HEK293 (cell line): ENCODE measurements around the gene ZNF506.
"Not testable (repeated sequence)": the region's sequence is repeated elsewhere in the genome, so short reads cannot be mapped to it uniquely, and the experiment has no call there.

Experiments used
- CTCF ChIA-PET: fragments of 350-600 bp; formaldehyde crosslinking; extraction: SDS; loops from one replicate; lab custom pipeline; 2021; ENCODE audit warnings: antibody characterized with exemption; lab: Yijun Ruan, JAX
- POLR2A ChIA-PET: fragments of 300-600 bp; formaldehyde crosslinking; extraction: SDS; loops from one replicate; lab custom pipeline; 2020; ENCODE audit warnings: antibody characterized with exemption, inconsistent platforms; lab: Yijun Ruan, JAX
- H3K27ac ChIP-seq: fragments of 200-500 bp; sonication (Bioruptor generic); 2 replicates; pipeline ENCODE4 v1.5.1; 2014; ENCODE audit warnings: low read depth, low read length, control low read depth, inconsistent platforms; ENCODE audit errors: extremely low read depth
- H3K36me3 ChIP-seq, 2 experiments: fragments of 200-500 bp in 1 of 2; sonication (Bioruptor generic) in 1 of 2; 1 replicate in 1 of 2; 2 replicates in 1 of 2; pipeline ENCODE4 v1.5.1; 2014 to 2017; ENCODE audit warnings: inconsistent platforms in 2 of 2, low read length in 2 of 2; ENCODE audit not compliant: control insufficient read depth in 2 of 2, insufficient read depth in 1 of 2
- H3K4me1 ChIP-seq: fragments of 200-500 bp; sonication (Bioruptor generic); 2 replicates; pipeline ENCODE4 v1.5.1; 2014; ENCODE audit warnings: mild to moderate bottlenecking, low read length, inconsistent platforms; ENCODE audit not compliant: control insufficient read depth, insufficient read depth
- H3K4me3 ChIP-seq: 2 replicates; pipeline ENCODE4 v1.5.1; 2011; ENCODE audit warnings: low read depth, mild to moderate bottlenecking, control low read depth, low read length, moderate library complexity
- H3K9me3 ChIP-seq: fragments of 200-500 bp; sonication (Bioruptor generic); 2 replicates; pipeline ENCODE4 v1.5.1; 2014; ENCODE audit warnings: low read depth, low read length, inconsistent platforms; ENCODE audit not compliant: control insufficient read depth, insufficient read depth
- BCL11A ChIP-seq: fragments of 450-650 bp; formaldehyde crosslinking; IDR thresholded peaks from 2 replicates; pipeline ENCODE4 v1.5.1; 2016; ENCODE audit warnings: low read depth, missing biosample characterization, missing genetic modification characterization
- ELK4 ChIP-seq: IDR thresholded peaks from 2 replicates; pipeline ENCODE4 v1.6.1; 2011; ENCODE audit warnings: mild to moderate bottlenecking, low read depth, low read length, borderline replicate concordance
- MEIS1 ChIP-seq: sonication (generic); formaldehyde crosslinking; IDR thresholded peaks from 2 replicates; pipeline ENCODE4 v1.8.1; 2022; ENCODE audit warnings: missing genetic modification reagents, mild to moderate bottlenecking, borderline replicate concordance
- OSR2 ChIP-seq: fragments of 450-650 bp; formaldehyde crosslinking; IDR thresholded peaks from 2 replicates; pipeline ENCODE4 v1.5.1; 2016; ENCODE audit warnings: missing biosample characterization, missing genetic modification characterization
- PATZ1 ChIP-seq: fragments of 450-650 bp; formaldehyde crosslinking; IDR thresholded peaks from 2 replicates; pipeline ENCODE4 v1.5.1; 2016; ENCODE audit warnings: missing biosample characterization, missing genetic modification characterization
- YY1 ChIP-seq: fragments of 450-650 bp; formaldehyde crosslinking; IDR thresholded peaks from 2 replicates; pipeline ENCODE4 v1.5.1; 2018; ENCODE audit warnings: missing biosample characterization, missing genetic modification characterization
- ZNF202 ChIP-seq: fragments of 450-650 bp; formaldehyde crosslinking; IDR thresholded peaks from 2 replicates; pipeline ENCODE4 v1.5.1; 2016; ENCODE audit warnings: missing biosample characterization, missing genetic modification characterization, borderline replicate concordance
- ZNF223 ChIP-seq: fragments of 450-650 bp; formaldehyde crosslinking; IDR thresholded peaks from 2 replicates; pipeline ENCODE4 v1.5.1; 2016; ENCODE audit warnings: missing biosample characterization, missing genetic modification characterization
- ZNF24 ChIP-seq: fragments of 450-650 bp; formaldehyde crosslinking; IDR thresholded peaks from 2 replicates; pipeline ENCODE4 v1.5.1; 2016; ENCODE audit warnings: missing biosample characterization, missing genetic modification characterization
- ZNF521 ChIP-seq: fragments of 450-650 bp; formaldehyde crosslinking; IDR thresholded peaks from 2 replicates; pipeline ENCODE4 v1.5.1; 2017; ENCODE audit warnings: missing biosample characterization, mild to moderate bottlenecking, missing genetic modification characterization
- ZNF654 ChIP-seq: fragments of 450-650 bp; formaldehyde crosslinking; IDR thresholded peaks from 2 replicates; pipeline ENCODE4 v1.5.1; 2016; ENCODE audit warnings: low read depth, missing biosample characterization, missing genetic modification characterization
- ZNF785 ChIP-seq: fragments of 450-650 bp; formaldehyde crosslinking; IDR thresholded peaks from 2 replicates; pipeline ENCODE4 v1.5.1; 2016; ENCODE audit warnings: missing biosample characterization, missing genetic modification characterization
- TF ChIP-seq, protein P1 (sequence below): fragments of 450-650 bp; formaldehyde crosslinking; IDR thresholded peaks from 2 replicates; pipeline ENCODE4 v1.5.1; 2017; ENCODE audit warnings: missing biosample characterization, missing genetic modification characterization
- TF ChIP-seq, protein P2 (sequence below): fragments of 450-650 bp; formaldehyde crosslinking; IDR thresholded peaks from 2 replicates; pipeline ENCODE4 v1.5.1; 2016; ENCODE audit warnings: missing biosample characterization, missing genetic modification characterization

ZNF506 gene

DNA sequence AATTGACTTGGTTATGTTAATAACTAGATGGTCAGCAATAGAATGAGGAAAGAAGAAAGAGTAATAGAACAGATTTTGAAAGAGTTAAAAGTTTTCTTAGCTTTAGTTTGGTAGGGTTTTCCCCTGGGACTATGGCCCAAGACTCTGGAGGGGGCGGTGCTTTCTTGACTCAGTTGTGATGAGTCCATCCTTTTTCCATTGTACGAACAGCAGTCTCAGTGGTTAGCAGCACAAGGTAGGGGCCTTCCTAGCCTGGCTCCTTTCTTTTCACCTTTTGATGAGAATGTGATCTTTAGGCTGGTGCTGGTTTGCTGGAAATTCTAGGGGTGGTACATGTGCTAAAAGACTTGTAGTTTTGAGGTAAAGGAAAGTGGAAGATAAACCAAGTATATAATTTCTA, 38.8 kb downstream of the ZNF506 start:
- TF ChIP-seq ZNF202 (tag by site-specific recombination) = no peak
- no peak for TF ChIP-seq ZNF785 (tag by site-specific recombination)
- no peak for TF ChIP-seq PATZ1 (tag by site-specific recombination)
- TF ChIP-seq, protein P1, sequence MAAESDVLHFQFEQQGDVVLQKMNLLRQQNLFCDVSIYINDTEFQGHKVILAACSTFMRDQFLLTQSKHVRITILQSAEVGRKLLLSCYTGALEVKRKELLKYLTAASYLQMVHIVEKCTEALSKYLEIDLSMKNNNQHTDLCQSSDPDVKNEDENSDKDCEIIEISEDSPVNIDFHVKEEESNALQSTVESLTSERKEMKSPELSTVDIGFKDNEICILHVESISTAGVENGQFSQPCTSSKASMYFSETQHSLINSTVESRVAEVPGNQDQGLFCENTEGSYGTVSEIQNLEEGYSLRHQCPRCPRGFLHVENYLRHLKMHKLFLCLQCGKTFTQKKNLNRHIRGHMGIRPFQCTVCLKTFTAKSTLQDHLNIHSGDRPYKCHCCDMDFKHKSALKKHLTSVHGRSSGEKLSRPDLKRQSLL = no peak
- no peak for TF ChIP-seq MEIS1 (CRISPR knock-in tag)
- H3K4me3 ChIP-seq = no peak overlapping the region
- no peaks in the 10 kb centered on the region for H3K4me1 ChIP-seq
- peaks cover 0 to 35% of the 10 kb centered on the region in 2 experiments for H3K36me3 ChIP-seq
- ChIA-PET CTCF (no interaction called here), POLR2A (interaction anchor here (1.0 kb wide), 1 partner anchor 34 kb away, joined by 3 read pairs; no protein-coding TSS in a partner anchor)
- no peaks in the 10 kb centered on the region for H3K9me3 ChIP-seq
- H3K27ac ChIP-seq = no peak overlapping the region

GRCh38 chr19:19781791-19782190, 39.8 kb downstream of the ZNF506 start:
- POLR2A ChIA-PET = interaction anchor here (0.6 to 1.0 kb wide), 2 partner anchors 35 to 117 kb away, joined by 3 read pairs; no protein-coding TSS in a partner anchor
- peaks cover 0 to 31% of the 10 kb centered on the region in 2 experiments for H3K36me3 ChIP-seq
- CTCF ChIA-PET = interaction anchor here (0.8 kb wide), 1 partner anchor 250 kb away, joined by 5 read pairs; no protein-coding TSS in a partner anchor

DNA sequence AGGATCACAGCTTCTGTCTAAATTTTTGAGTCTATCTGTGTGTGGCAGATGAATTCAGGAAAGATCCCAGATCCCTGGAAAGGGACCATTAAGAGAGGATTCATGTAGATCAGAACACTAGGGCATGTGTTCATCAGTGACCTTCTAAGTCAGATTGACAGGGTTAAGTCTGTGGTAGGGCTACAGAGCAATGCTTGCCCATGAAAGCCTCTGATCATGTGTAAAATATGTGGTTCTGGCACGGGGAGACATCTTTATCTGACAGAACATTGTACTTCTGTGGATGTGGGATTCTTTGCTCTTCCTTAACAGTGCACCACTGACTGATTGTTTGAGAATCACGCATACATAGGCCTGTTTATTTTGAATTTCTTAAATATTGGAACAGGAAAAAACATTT, 42.9 kb downstream of the ZNF506 start:
- CTCF ChIA-PET = no interaction called here
- H3K4me3 ChIP-seq = no peak overlapping the region
- TF ChIP-seq ZNF521 (tag by site-specific recombination) (no peak), ZNF223 (tag by site-specific recombination) (no peak), YY1 (tag by site-specific recombination) (no peak), ELK4 (no peak), BCL11A (tag by site-specific recombination) (no peak), OSR2 (tag by site-specific recombination) (no peak), ZNF24 (tag by site-specific recombination) (no peak), ZNF654 (tag by site-specific recombination) (no peak)
- TF ChIP-seq, protein P2, sequence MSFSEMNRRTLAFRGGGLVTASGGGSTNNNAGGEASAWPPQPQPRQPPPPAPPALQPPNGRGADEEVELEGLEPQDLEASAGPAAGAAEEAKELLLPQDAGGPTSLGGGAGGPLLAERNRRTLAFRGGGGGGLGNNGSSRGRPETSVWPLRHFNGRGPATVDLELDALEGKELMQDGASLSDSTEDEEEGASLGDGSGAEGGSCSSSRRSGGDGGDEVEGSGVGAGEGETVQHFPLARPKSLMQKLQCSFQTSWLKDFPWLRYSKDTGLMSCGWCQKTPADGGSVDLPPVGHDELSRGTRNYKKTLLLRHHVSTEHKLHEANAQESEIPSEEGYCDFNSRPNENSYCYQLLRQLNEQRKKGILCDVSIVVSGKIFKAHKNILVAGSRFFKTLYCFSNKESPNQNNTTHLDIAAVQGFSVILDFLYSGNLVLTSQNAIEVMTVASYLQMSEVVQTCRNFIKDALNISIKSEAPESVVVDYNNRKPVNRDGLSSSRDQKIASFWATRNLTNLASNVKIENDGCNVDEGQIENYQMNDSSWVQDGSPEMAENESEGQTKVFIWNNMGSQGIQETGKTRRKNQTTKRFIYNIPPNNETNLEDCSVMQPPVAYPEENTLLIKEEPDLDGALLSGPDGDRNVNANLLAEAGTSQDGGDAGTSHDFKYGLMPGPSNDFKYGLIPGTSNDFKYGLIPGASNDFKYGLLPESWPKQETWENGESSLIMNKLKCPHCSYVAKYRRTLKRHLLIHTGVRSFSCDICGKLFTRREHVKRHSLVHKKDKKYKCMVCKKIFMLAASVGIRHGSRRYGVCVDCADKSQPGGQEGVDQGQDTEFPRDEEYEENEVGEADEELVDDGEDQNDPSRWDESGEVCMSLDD (tag by site-specific recombination) = no peak
- TF ChIP-seq, all 188 proteins: peak for 0
- no peaks in the 10 kb centered on the region for H3K4me1 ChIP-seq
- peaks cover 0 to 17% of the 10 kb centered on the region in 2 experiments for H3K36me3 ChIP-seq
- POLR2A ChIA-PET = interaction anchor here (0.7 kb wide), 1 partner anchor 122 kb away, joined by 3 read pairs; the partner anchor contains the start of gene ZNF93
- no peak overlapping the region for H3K27ac ChIP-seq
- no peaks in the 10 kb centered on the region for H3K9me3 ChIP-seq

More at GRCh38 chr19:19781791-19782190, 39.8 kb downstream of the ZNF506 start:
- not testable (repeated sequence) for H3K4me1 ChIP-seq, H3K27ac ChIP-seq, H3K4me3 ChIP-seq, H3K9me3 ChIP-seq
